ENCODE measurements around the gene COL1A2.

- no peak for TF ChIP-seq POLR2A (IDR thresholded peaks at IDR 0.05; ENCODE audit: low read depth)
- peak; percentile 58 to 75 (median 64) for TF ChIP-seq CTCF (IDR thresholded peaks at IDR 0.05)
- no peak for TF ChIP-seq EP300 (IDR thresholded peaks at IDR 0.05)
- TF ChIP-seq POLR2AphosphoS5 (IDR thresholded peaks at IDR 0.05) = no peak
Observed at GRCh38 chr7:94449151-94449725, 54.5 kb downstream of the COL1A2 start.

Measured in esophagus muscularis mucosa (tissue), 4 donors.